HepG2 (cell line): ENCODE data around the gene LMX1B. TPM values are rescaled to one million over a fixed set of nuclear protein-coding genes. Genes with fewer than 3 reads are reported as not detected.
"Not testable (repeated sequence)": the region's sequence is repeated elsewhere in the genome, so short reads cannot be mapped to it uniquely, and the experiment has no call there.

Experiments used
- ATAC-seq: fragments of 200-7000 bp; cut with Tn5 transposase; 3 replicates; pipeline ENCODE4 v1.9.1; 2020; ENCODE audit warnings: mild to moderate bottlenecking, moderate library complexity
- BruUV-seq: library from RNA; stranded (reverse); fragments of 400-500 nt; replicated peaks from 2 replicates; lab custom pipeline; 2021; lab: Mats Ljungman, UMichigan
- CTCF ChIA-PET: fragments of 300-600 bp; formaldehyde crosslinking; extraction: SDS; loops from one replicate; lab custom pipeline; 2021; ENCODE audit warnings: low total read pairs, inconsistent platforms, low intra/inter-chr PET ratio; lab: Yijun Ruan, JAX
- POLR2A ChIA-PET: fragments of 350-600 bp; sonication (Branson Sonifier 250); formaldehyde crosslinking; loops from one replicate; lab custom pipeline; 2020; ENCODE audit warnings: antibody characterized with exemption, inconsistent platforms; lab: Yijun Ruan, JAX
- DNase-seq: peaks from one replicate; pipeline ENCODE4 v3.0.0-alpha.2; 2015; ENCODE audit warnings: low spot score
- FAIRE-seq: peaks from 3 replicates; lab custom pipeline; 2011; peaks lifted over from hg19 to GRCh38; lab: Jason Lieb, UNC
- H2AFZ ChIP-seq: one replicate; pipeline ENCODE4 v1.6.1; 2011; ENCODE audit warnings: low read length, inconsistent platforms
- H3K27ac ChIP-seq: fragments of 300-600 bp; 3 replicates; pipeline ENCODE4 v1.8.0; 2011; ENCODE audit warnings: mixed run types, mild to moderate bottlenecking, mixed read lengths, low read length, inconsistent platforms; ENCODE audit not compliant: insufficient read depth; ENCODE audit errors: extremely low read length
- H3K27me3 ChIP-seq, 2 experiments: fragments of 200-600 bp in 1 of 2; 2 replicates in 1 of 2; 3 replicates in 1 of 2; pipeline versions ENCODE4 v1.6.0 to v1.8.0; 2011; ENCODE audit warnings: low read length in 2 of 2, mild to moderate bottlenecking in 2 of 2, moderate library complexity in 2 of 2, inconsistent platforms in 1 of 2; ENCODE audit not compliant: insufficient read depth in 2 of 2, control insufficient read depth in 1 of 2
- H3K36me3 ChIP-seq, 2 experiments: fragments of 200-600 bp in 1 of 2; replicated peaks in 1 of 2; 2 replicates in 1 of 2; 3 replicates in 1 of 2; pipeline versions ENCODE4 v1.5.1 to v1.8.0; 2011; ENCODE audit warnings: low read length in 2 of 2, inconsistent platforms in 1 of 2; ENCODE audit not compliant: insufficient read depth in 2 of 2, control insufficient read depth in 1 of 2
- H3K4me1 ChIP-seq: 2 replicates; pipeline ENCODE4 v1.5.1; 2012; ENCODE audit warnings: low read length, inconsistent platforms; ENCODE audit not compliant: insufficient read depth
- H3K4me2 ChIP-seq: 2 replicates; pipeline ENCODE4 v1.6.0; 2011; ENCODE audit warnings: low read depth, low read length, inconsistent platforms
- H3K4me3 ChIP-seq, 3 experiments: fragments of 200-600 bp in 1 of 3; sonication (generic), shearing (Covaris generic) in 1 of 3; replicated peaks in 1 of 3; 2 replicates each; pipeline ENCODE4 v1.5.1; 2011 to 2016; ENCODE audit warnings: low read length in 3 of 3, inconsistent platforms in 2 of 3, low read depth in 2 of 3, mild to moderate bottlenecking in 2 of 3, control low read depth in 1 of 3, mixed read lengths in 1 of 3; ENCODE audit not compliant: insufficient read depth in 1 of 3
- H3K79me2 ChIP-seq: one replicate; pipeline ENCODE4 v1.6.1; 2011; ENCODE audit warnings: low read length, inconsistent platforms; ENCODE audit not compliant: insufficient read depth
- H3K9ac ChIP-seq: 2 replicates; pipeline ENCODE4 v1.6.0; 2011; ENCODE audit warnings: mild to moderate bottlenecking, low read depth, low read length, inconsistent platforms; ENCODE audit not compliant: insufficient read depth
- H3K9me3 ChIP-seq: 2 replicates; pipeline ENCODE4 v1.5.1; 2012; ENCODE audit warnings: mild to moderate bottlenecking, low read length
- H4K20me1 ChIP-seq: 2 replicates; pipeline ENCODE4 v1.6.0; 2011; ENCODE audit warnings: inconsistent platforms, mild to moderate bottlenecking, low read length, moderate library complexity; ENCODE audit not compliant: insufficient read depth
- CC2D1A ChIP-seq: sonication (generic); formaldehyde crosslinking; IDR thresholded peaks from 2 replicates; pipeline ENCODE4 v1.8.1; 2023; ENCODE audit warnings: mild to moderate bottlenecking, missing genetic modification reagents
- CCDC6 ChIP-seq: sonication (generic); formaldehyde crosslinking; IDR thresholded peaks from 2 replicates; pipeline ENCODE4 v1.8.1; 2022; ENCODE audit warnings: mild to moderate bottlenecking, missing genetic modification reagents, moderate library complexity
- CEBPZ ChIP-seq: IDR thresholded peaks from 2 replicates; pipeline ENCODE4 v1.6.1; 2012; ENCODE audit warnings: low read length, improper control_type of control experiment
- FOXA3 ChIP-seq: IDR thresholded peaks from 2 replicates; pipeline ENCODE4 v1.6.1; 2016; ENCODE audit warnings: missing genetic modification reagents, missing compliant biosample characterization
- IRF2 ChIP-seq: IDR thresholded peaks from 2 replicates; pipeline ENCODE4 v1.6.1; 2018; ENCODE audit warnings: missing genetic modification reagents, missing compliant biosample characterization
- MATR3 ChIP-seq: sonication (generic); formaldehyde crosslinking; IDR thresholded peaks from 2 replicates; pipeline ENCODE4 v1.4.0; 2020; ENCODE audit warnings: missing genetic modification reagents
- MED8 ChIP-seq: sonication (generic); formaldehyde crosslinking; IDR thresholded peaks from 2 replicates; pipeline ENCODE4 v1.8.1; 2023; ENCODE audit warnings: mild to moderate bottlenecking, missing genetic modification reagents; ENCODE audit not compliant: insufficient replicate concordance
- MXD1 ChIP-seq: sonication (generic); formaldehyde crosslinking; IDR thresholded peaks from 2 replicates; pipeline ENCODE4 v1.4.0; 2020; ENCODE audit warnings: mild to moderate bottlenecking, missing genetic modification reagents
- SALL2 ChIP-seq: sonication (generic); formaldehyde crosslinking; IDR thresholded peaks from 2 replicates; pipeline ENCODE4 v1.8.1; 2023; ENCODE audit warnings: mild to moderate bottlenecking, missing genetic modification reagents, inconsistent platforms
- ZNF234 ChIP-seq: sonication (generic); formaldehyde crosslinking; conservative IDR thresholded peaks from 2 replicates; pipeline ENCODE4 v1.5.1; 2020; ENCODE audit warnings: mild to moderate bottlenecking, missing genetic modification reagents
- ZNF317 ChIP-seq: sonication (generic); formaldehyde crosslinking; IDR thresholded peaks from 2 replicates; pipeline ENCODE4 v1.5.0; 2020; ENCODE audit warnings: mild to moderate bottlenecking, missing genetic modification reagents
- WGBS: methylation state at CpG from one replicate; pipeline ENCODE4 v1.1.6; 2017; ENCODE audit warnings: low lambda C conversion rate; 5-methylcytosine and 5-hydroxymethylcytosine counted together
- in situ Hi-C: cut with HindIII; loops from 2 replicates; pipeline ENCODE4 v1.10.0; 2017; ENCODE audit warnings: low pct_unique_long_range_greater_than_20kb; ENCODE audit not compliant: extremely low pct_ligation_motif_present
- intact Hi-C: fragments of 100-400 bp; cut with micrococcal nuclease; formaldehyde crosslinking; loops from one replicate; pipeline ENCODE4 v1.10.0; 2022; ENCODE audit not compliant: unreplicated experiment
- polyA plus RNA-seq, 8 experiments: library from polyadenylated mRNA; depleted of rRNA in 3 of 8; stranded (reverse) in 7 of 8; unstranded in 1 of 8; fragments of >200 nt; fragmentation: Illumina TruSeq in 4 of 8; extraction: Trizol in 4 of 8; gene quantifications; 2 replicates each; pipeline versions ENCODE4 v1.2.1 to v1.2.3, GENCODE V29; 2011 to 2016; ENCODE audit warnings: low read depth in 4 of 8, missing spikeins in 1 of 8, mixed read lengths in 1 of 8; ENCODE audit not compliant: insufficient read depth in 1 of 8
- total RNA-seq, 5 experiments: library from RNA; depleted of rRNA; stranded (reverse); fragments of >200 nt; fragmentation: Illumina TruSeq; extraction: Trizol; gene quantifications; 2 replicates each; pipeline ENCODE4 v1.2.3, GENCODE V29; 2016; ENCODE audit warnings: low read depth in 1 of 5

LMX1B gene
- total and polyA plus RNA-seq, 2 of the 13 experiments (the other 11 are each of a cell fraction or from before 2014, with no cell fraction given), result not detected

- 16% methylated on average over 3 of the region's 4 CpGs for WGBS
- Histone ChIP-seq H3K4me2 (no peak overlapping the region), H3K4me1 (peaks cover 5% of the 10 kb centered on the region), H3K79me2 (no peaks in the 10 kb centered on the region), H3K9me3 (no peaks in the 10 kb centered on the region), H3K4me3 (no peak overlapping the region), H3K9ac (no peak overlapping the region), H3K36me3 (no peaks in the 10 kb centered on the region), H3K27me3 (peaks cover 8 to 39% of the 10 kb centered on the region in 2 experiments; a peak in 4 of 5 replicates), H3K27ac (no peak overlapping the region), H2AFZ (no peak overlapping the region), H4K20me1 (no peaks in the 10 kb centered on the region)
- intact Hi-C loops (no loop called here), in situ Hi-C loops (loop anchor here (5.0 kb wide), 1 partner anchor 75 kb away; no protein-coding TSS in a partner anchor)
- FAIRE-seq, result no peak
- ChIA-PET POLR2A (no interaction called here), CTCF (interaction anchor here (0.8 to 3.9 kb wide), 3 partner anchors 70 to 77 kb away, joined by 3 to 91 read pairs (median 9); no protein-coding TSS in a partner anchor)
- no peak for ATAC-seq
- BruUV-seq, result no TSS peak
- TF ChIP-seq MATR3 (CRISPR knock-in tag) (no peak), ZNF317 (no peak), FOXA3 (CRISPR knock-in tag) (no peak), CEBPZ (no peak), IRF2 (CRISPR knock-in tag) (no peak), CCDC6 (CRISPR knock-in tag) (no peak), CC2D1A (CRISPR knock-in tag) (no peak), SALL2 (no peak), MED8 (CRISPR knock-in tag) (no peak), MXD1 (CRISPR knock-in tag) (no peak), ZNF234 (no peak)
- no peak for DNase-seq
These were observed 93.4 kb downstream of the LMX1B start for GRCh38 chr9:126707083-126707482.

- CTCF ChIA-PET, H3K4me1 ChIP-seq, intact Hi-C loops, H4K20me1 ChIP-seq, H3K9me3 ChIP-seq, ATAC-seq, H3K27ac ChIP-seq, BruUV-seq, H3K4me2 ChIP-seq, H3K4me3 ChIP-seq, POLR2A ChIA-PET, H2AFZ ChIP-seq, H3K9ac ChIP-seq, FAIRE-seq, DNase-seq, H3K36me3 ChIP-seq, H3K79me2 ChIP-seq: not testable (repeated sequence)
- in situ Hi-C loops, result loop anchor here (5.0 kb wide), 1 partner anchor 75 kb away; no protein-coding TSS in a partner anchor
- H3K27me3 ChIP-seq, result peaks cover 7 to 33% of the 10 kb centered on the region in 2 experiments; a peak in 4 of 5 replicates
- 78% methylated on average over 10 of the region's 10 CpGs for WGBS
These were observed 94.0 kb downstream of the LMX1B start for GRCh38 chr9:126707712-126708111.
